ENCODE data around the gene SOX10. TPM values are rescaled to one million over a fixed set of nuclear protein-coding genes. Genes with fewer than 3 reads are reported as not detected.

SOX10 gene
- total and polyA plus RNA-seq, 2 donors (not counting 1 experiment from before 2014, with no cell fraction given): not detected

DNA sequence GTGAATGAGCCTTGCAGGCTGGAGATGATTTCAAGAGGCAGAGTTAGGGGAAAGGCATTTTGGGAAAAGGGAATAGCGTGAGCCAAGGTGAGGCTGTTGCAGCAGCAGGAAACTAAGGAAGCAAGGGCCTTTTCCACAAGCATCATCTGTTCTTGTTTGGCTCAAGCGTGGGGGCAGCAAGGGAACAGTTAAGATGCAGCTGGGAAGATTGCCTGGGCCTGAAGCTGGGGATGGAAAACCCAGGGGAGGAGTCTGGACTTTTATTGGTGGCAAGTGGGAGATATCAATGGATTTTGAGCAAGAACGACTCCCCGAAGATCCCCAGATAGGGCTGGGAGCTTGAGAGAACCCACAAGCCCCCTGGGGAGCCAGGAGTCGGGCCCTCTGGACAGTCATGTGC, 45.5 kb upstream of the SOX10 start:
- Histone ChIP-seq H3K9ac (ENCODE audit: low read length) (no peak overlapping the region), H3K9me3 (ENCODE audit: control extremely low read depth in 1 of 3, control insufficient read depth in 2 of 3, insufficient read depth in 1 of 3, low read length in 2 of 3) (no peaks in the 10 kb centered on the region), H3K4me1 (ENCODE audit: control insufficient read depth in 2 of 2, insufficient read depth in 2 of 2, low read length in 2 of 2) (no peaks in the 10 kb centered on the region), H3K79me2 (ENCODE audit: control insufficient read depth, insufficient read depth, low read length) (no peaks in the 10 kb centered on the region), H3K27me3 (replicated peaks in 1 of 4; ENCODE audit: control extremely low read depth in 1 of 4, control insufficient read depth in 3 of 4, insufficient read depth in 4 of 4, low read length in 3 of 4) (no peaks in the 10 kb centered on the region), H3K27ac (ENCODE audit: low read length in 2 of 2) (no peak overlapping the region), H3K4me3 (ENCODE audit: control extremely low read depth in 1 of 5, extremely low read depth in 1 of 5, insufficient read depth in 1 of 5, low read depth in 2 of 5, low read length in 4 of 5) (no peak overlapping the region), H3K4me2 (replicated peaks; ENCODE audit: low read depth, low read length, poor library complexity, severe bottlenecking) (no peak overlapping the region), H4K20me1 (ENCODE audit: control insufficient read depth, insufficient read depth, low read length, poor library complexity, severe bottlenecking) (no peaks in the 10 kb centered on the region), H3K36me3 (replicated peaks in 1 of 2; ENCODE audit: control extremely low read depth in 1 of 2, control insufficient read depth in 1 of 2, extremely low read depth in 1 of 2, insufficient read depth in 2 of 2, low read length in 1 of 2) (no peaks in the 10 kb centered on the region), H2AFZ (ENCODE audit: insufficient read depth, low read depth, low read length, poor library complexity, severe bottlenecking) (no peak overlapping the region)
- DNase-seq (no peak), ATAC-seq (ENCODE audit: low read depth) (no peak)
- ChIA-PET POLR2A (no interaction called here), CTCF (no interaction called here)
- Mint-ChIP-seq H3K27me3 (peaks cover 3% of the 10 kb centered on the region), H3K4me3 (no peak overlapping the region), H3K27ac (no peak overlapping the region), H3K9me3 (ENCODE audit: insufficient read depth) (no peaks in the 10 kb centered on the region), H3K4me1 (no peaks in the 10 kb centered on the region)
- TF ChIP-seq EZH2 (IDR thresholded peaks at IDR 0.05; ENCODE audit: borderline replicate concordance, insufficient read depth, low read depth, low read length, poor library complexity, severe bottlenecking) (no peak), CTCF (IDR thresholded peaks at IDR 0.05) (no peak)
- 90% methylated on average over 5 of the region's 5 CpGs for WGBS (ENCODE audit: insufficient coverage)
- intact Hi-C loops (cut with micrococcal nuclease): no loop called here

DNA sequence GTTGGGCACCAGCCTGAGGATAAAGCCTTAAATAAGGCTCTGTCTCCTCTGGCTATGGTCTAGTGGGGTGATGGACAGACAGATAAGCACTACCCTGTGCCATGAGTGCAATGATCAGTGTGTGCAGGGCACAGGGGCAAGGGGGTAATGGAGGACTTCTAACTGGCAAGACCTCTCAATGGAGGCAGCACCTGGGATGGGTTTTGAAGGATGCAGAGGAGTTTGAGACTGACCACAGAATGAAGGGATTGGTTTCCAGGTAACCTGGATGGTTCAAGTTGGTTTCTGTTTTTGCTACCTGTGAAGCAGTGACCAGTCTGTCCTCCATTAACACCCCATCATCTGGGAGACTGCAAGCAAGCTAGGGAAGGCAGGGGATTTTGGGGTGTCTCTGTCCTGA, 45.0 kb upstream of the SOX10 start:
- DNase-seq (no peak), ATAC-seq (ENCODE audit: low read depth) (no peak)
- Mint-ChIP-seq H3K27me3 (peaks cover 6% of the 10 kb centered on the region), H3K27ac (no peak overlapping the region), H3K9me3 (ENCODE audit: insufficient read depth) (no peaks in the 10 kb centered on the region), H3K4me3 (no peak overlapping the region), H3K4me1 (no peaks in the 10 kb centered on the region)
- Histone ChIP-seq H3K27ac (ENCODE audit: low read length in 2 of 2) (no peak overlapping the region), H4K20me1 (ENCODE audit: control insufficient read depth, insufficient read depth, low read length, poor library complexity, severe bottlenecking) (no peaks in the 10 kb centered on the region), H3K79me2 (ENCODE audit: control insufficient read depth, insufficient read depth, low read length) (no peaks in the 10 kb centered on the region), H3K36me3 (replicated peaks in 1 of 2; ENCODE audit: control extremely low read depth in 1 of 2, control insufficient read depth in 1 of 2, extremely low read depth in 1 of 2, insufficient read depth in 2 of 2, low read length in 1 of 2) (no peaks in the 10 kb centered on the region), H3K27me3 (replicated peaks in 1 of 4; ENCODE audit: control extremely low read depth in 1 of 4, control insufficient read depth in 3 of 4, insufficient read depth in 4 of 4, low read length in 3 of 4) (no peaks in the 10 kb centered on the region), H3K9me3 (ENCODE audit: control extremely low read depth in 1 of 3, control insufficient read depth in 2 of 3, insufficient read depth in 1 of 3, low read length in 2 of 3) (no peaks in the 10 kb centered on the region), H3K9ac (ENCODE audit: low read length) (no peak overlapping the region), H3K4me2 (replicated peaks; ENCODE audit: low read depth, low read length, poor library complexity, severe bottlenecking) (no peak overlapping the region), H2AFZ (ENCODE audit: insufficient read depth, low read depth, low read length, poor library complexity, severe bottlenecking) (no peak overlapping the region), H3K4me1 (ENCODE audit: control insufficient read depth in 2 of 2, insufficient read depth in 2 of 2, low read length in 2 of 2) (no peaks in the 10 kb centered on the region), H3K4me3 (ENCODE audit: control extremely low read depth in 1 of 5, extremely low read depth in 1 of 5, insufficient read depth in 1 of 5, low read depth in 2 of 5, low read length in 4 of 5) (no peak overlapping the region)
- intact Hi-C loops (cut with micrococcal nuclease): no loop called here
- CTCF ChIA-PET: no interaction called here
- POLR2A ChIA-PET: no interaction called here
- TF ChIP-seq EZH2 (IDR thresholded peaks at IDR 0.05; ENCODE audit: borderline replicate concordance, insufficient read depth, low read depth, low read length, poor library complexity, severe bottlenecking) (no peak), CTCF (IDR thresholded peaks at IDR 0.05) (no peak)
